Measurements from ENCODE around the gene TIMM44.

GRCh38 chr19:7904074-7905020 is 39.1 kb downstream of the TIMM44 start:
- TF ChIP-seq CTCF (IDR thresholded peaks at IDR 0.05) (no peak), POLR2A (IDR thresholded peaks at IDR 0.05) (no peak)

Measured in sigmoid colon (tissue), 3 donors.